GM18517 (cell line): ENCODE results near the gene SARS1.

ENCODE experiments used
- ATAC-seq: cut with Tn5 transposase; IDR thresholded peaks from one replicate; pipeline ENCODE4 v1.9.1; 2021; ENCODE audit warnings: mild to moderate bottlenecking, moderate library complexity; ENCODE audit not compliant: unreplicated experiment

Gene SARS1

GRCh38 chr1:109225711-109226445 is 12.2 kb downstream of the SARS1 start:
- ATAC-seq: no peak

DNA sequence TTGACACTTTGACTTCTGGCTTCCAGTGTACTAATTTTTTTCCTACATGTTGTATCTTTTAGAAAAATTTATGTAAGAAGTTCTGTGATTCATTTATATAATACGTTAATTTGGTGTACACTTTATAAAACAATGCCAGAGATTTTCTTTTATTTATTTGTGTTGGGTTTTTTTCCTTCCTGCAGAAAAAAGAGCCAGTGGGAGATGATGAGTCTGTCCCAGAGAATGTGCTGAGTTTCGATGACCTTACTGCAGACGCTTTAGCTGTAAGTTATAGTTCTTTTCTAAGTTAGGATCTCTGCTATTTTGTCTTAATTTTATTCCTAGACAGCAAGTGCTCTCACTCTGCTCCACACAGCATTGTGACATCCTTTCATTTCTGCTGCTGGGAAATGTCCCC is 14.4 kb downstream of the SARS1 start:
- ATAC-seq: no peak

- ATAC-seq: no peak
Observed at GRCh38 chr1:109229531-109230127, 15.9 kb downstream of the SARS1 start.

- ATAC-seq: no peak
Observed at GRCh38 chr1:109231066-109231465, 17.3 kb downstream of the SARS1 start.

DNA sequence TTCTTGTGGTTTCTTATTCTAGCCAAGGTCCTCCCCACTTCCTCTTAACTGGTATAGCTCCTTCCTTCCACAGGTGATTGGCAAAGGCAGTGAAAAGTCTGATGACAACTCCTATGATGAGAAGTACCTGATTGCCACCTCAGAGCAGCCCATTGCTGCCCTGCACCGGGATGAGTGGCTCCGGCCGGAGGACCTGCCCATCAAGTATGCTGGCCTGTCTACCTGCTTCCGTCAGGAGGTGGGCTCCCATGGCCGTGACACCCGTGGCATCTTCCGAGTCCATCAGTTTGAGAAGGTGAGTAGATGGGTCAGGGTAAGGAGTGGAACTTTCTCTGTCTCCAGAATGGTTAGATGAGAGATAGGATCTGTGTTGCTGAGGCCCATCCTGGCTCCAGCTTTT is 21.4 kb downstream of the SARS1 start:
- ATAC-seq: no peak

DNA sequence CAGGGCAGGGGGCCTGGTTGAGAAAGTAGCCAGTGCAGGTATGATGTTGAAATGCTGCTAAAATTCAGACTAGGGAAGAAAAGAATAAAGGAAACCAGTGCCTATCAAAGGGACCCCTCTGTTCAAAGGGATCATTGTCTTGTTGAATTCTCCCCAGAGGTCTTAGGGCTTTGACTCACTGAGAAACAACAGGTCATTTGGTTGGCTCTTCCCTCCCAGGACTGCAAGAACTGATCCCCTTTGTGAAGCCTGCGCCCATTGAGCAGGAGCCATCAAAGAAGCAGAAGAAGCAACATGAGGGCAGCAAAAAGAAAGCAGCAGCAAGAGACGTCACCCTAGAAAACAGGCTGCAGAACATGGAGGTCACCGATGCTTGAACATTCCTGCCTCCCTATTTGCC is 23.8 kb downstream of the SARS1 start:
- ATAC-seq: no peak

DNA sequence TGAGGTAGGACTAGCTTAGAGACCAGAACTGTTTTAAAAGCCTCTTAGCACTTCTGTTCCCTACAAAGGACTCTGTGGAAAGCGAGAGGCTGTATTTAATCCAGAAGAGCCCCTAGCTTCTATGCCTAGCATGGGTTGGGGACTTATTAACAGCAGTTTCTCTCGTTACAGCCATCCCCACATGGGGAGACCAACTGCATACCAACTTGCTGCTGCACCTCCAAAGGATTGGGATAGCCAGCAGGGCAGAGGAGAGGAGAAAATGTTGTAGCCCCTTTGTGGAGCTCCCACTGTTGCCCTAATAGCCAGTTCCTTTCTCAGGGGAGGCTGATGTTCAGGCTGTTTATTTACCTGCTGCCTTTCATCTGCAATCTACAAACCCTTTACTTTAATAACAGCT is 24.7 kb downstream of the SARS1 start:
- no peak for ATAC-seq

DNA sequence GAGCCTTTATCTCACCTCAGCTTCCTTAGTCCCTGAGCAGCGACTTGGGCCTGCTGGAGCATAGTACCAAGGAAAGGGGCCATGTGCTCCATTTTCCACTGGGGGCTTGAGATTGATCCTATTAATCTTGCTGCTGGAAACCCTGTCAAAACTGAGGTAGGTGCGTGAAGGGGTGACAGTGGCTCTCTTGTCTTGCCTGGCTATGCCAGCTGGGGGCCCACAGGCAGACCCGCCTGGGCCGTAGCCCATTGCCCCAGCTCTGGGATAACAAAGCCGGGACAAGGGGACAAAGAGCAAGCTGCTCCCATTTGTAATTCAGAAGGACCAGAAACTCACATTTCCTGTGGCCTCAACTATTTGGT is 25.3 kb downstream of the SARS1 start:
- ATAC-seq: no peak

DNA sequence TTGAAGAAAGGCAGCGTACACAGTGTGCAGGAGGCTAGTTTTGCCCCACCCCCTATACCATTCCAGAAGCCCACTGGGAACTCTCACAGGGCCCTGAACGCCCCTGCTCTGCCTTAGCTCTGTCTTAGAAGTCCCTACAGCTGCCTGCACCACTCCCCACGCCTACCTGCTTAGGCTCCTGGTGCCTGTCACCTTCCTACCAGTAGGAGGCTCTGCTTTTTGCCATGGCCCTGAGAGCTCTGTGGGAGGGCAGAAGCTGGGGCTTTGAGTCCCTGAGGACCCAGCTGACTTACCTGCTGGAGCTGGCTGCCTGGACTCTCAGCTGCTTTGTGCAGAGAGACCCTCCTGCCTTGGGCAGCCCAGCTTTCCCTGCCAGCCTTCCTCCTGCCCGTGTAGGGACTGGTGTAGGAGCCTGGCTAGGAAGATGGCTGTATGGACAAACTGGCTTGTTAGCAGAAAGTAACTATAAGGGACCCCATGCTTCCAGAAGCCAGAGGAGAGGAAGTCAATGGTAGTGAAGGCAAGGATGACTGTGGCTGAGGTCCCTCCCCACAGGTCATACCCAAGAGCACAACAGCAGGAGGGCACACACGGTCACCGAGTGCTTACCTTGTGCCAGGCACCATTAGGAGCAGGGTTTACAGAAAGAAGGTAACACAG is 25.8 kb downstream of the SARS1 start:
- peak; percentile 61 for ATAC-seq

GRCh38 chr1:109240158-109241152 is 26.7 kb downstream of the SARS1 start:
- no peak for ATAC-seq

DNA sequence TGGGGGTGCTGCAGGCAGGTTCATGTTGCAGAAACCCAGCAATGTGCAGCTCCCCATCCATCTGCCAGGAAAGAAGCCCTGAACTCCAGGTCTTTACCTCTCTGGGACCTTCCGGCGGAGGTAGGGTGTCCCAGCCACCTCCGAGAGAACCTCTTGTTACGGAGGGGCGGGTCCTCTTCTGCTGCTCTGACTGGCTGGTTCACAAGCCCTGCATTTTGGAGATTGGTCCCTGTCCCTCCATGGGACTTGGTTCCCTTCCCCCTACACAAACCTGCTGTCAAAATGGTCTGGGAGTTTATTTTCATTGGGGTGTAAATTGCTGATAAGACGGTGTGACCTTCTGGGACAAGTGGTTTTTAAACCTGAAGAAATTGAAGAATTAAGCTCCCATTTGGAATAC is 27.6 kb downstream of the SARS1 start:
- no peak for ATAC-seq

GRCh38 chr1:109241841-109242345 is 28.2 kb downstream of the SARS1 start:
- ATAC-seq: no peak

GRCh38 chr1:109242387-109242786 is 28.7 kb downstream of the SARS1 start:
- ATAC-seq: no peak

DNA sequence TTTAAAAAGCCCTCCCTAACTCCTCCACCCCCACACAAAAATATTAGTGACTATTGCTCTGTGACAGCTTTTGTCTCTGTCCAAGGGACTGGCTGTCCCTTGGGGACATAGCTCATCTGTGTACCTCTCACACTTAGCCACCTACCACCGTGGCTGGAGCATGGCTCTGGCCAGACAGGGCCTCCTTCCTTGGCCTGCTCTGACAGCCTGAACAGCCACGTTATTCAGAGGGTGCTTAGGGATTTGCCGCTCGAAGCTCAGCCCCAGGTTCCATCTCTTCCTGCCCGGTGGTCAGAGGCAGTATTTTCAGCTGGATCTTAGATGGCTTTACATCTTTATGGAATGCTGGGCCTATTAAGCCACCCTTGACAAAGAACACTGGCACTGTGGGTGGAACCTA is 29.5 kb downstream of the SARS1 start:
- no peak for ATAC-seq

DNA sequence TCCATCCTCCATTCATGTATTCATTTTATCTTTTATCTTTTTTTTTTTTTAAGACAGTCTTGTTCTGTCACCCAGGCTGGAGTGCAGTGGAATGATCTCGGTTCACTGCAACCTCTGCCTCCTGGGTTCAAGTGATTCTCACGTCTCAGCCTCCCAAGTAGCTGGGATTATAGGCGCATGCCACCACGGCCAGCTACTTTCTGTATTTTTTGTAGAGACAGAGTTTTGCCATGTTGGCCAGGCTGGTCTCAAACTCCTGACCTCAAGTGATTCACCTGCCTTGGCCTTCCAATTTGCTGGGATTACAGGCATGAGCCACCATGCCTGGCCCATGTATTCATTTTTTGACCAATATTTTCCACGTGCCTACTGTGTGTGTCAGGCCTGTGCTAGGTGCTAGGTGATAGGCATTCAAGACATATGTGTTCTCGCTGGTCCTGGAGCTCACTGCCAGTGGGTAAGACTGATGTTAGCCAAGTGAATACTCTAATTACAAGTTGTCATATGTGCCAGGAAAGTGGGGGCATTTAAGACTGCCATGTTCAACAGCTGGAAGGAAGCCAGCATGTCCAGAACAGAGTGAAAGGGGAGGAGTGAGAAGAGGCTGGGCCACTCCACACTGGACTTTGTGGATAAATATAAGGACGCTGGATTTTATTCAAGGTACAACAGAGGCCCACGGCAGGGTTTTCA is 30.3 kb downstream of the SARS1 start:
- ATAC-seq: no peak

DNA sequence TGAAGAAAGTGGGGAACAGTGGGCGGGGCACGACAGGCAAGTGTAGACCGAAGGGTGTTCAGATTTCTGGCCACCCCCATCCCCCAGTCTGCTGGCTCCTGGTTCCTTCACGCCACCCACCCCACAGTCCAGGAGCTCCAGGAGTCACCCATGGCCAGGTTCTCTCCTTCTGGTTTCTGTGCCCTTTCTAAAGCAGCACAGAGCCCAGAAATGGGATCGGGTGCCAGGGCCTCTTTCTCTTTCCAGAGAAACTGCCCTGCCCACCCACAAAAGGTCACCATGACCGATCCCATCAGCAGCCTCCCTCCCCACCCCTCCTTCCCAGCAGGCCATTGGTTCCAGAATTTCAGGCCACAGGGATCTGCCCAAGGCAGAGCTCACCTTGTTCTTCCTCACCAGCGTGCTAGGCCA is 32.4 kb downstream of the SARS1 start:
- ATAC-seq: no peak

DNA sequence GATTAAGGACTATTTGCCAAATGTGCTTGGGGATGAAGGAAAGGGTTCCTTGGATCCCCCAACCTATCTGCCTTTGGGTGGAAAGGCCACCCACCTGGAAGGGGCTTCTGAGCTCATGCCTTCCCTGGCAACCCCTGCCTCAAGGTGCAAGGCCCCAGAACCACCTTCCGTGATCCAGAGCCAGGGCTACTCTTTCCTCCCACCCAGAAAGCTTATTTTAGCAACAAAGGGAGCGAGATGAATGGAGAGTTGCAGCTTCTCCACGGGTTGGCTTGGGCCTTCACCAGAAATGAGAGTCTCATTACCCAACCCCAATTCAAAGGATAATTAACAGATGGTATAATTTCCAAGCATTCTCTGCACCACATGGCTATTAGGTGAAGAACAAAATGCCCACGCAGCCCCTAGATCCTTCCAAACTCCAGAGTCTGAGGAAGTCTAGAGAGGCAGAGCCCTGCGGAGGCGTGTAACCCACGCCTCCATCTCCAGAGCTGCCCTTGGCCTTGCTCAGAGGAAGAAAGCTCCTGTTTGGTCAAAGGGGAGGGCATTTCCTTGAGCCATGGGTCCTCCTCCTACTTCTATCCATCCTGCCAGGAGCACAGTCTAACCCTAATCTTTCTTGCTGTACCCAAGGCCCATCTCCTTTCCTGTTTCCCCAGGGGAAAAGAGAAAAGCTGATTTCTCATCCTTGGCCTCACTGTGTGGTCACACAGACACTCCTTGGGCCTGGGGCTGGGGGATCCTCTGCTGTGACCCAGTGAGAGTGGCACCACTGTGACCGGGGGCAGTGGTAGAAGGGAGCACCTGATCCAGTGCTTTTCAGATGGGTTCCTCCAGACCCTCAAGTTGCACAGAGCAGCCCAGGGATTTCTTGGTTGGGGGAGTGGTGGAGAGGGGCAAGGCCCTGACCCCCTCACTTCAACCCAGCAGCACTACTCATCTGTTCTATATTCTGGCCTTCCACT is 34.0 kb downstream of the SARS1 start:
- no peak for ATAC-seq

- ATAC-seq: no peak
Observed at GRCh38 chr1:109248444-109248796, 34.7 kb downstream of the SARS1 start.
